ENCODE data around the gene SEC14L6. TPM values are rescaled to one million over a fixed set of nuclear protein-coding genes. Genes with fewer than 3 reads are reported as not detected.

SEC14L6 gene
- total RNA-seq, 2 experiments from 2014 or later, result not detected

- Histone ChIP-seq H3K4me3 (ENCODE audit: low read depth, low read length, poor library complexity, severe bottlenecking) (no peak overlapping the region), H3K9me3 (ENCODE audit: low read length) (no peaks in the 10 kb centered on the region), H4K20me1 (ENCODE audit: insufficient read depth, low read length) (no peaks in the 10 kb centered on the region; the same call in 1 of the 2 replicates), H3K36me3 (ENCODE audit: insufficient read depth, low read length) (peaks cover 34% of the 10 kb centered on the region), H3K79me2 (ENCODE audit: insufficient read depth, low read depth, low read length) (no peaks in the 10 kb centered on the region), H2AFZ (ENCODE audit: low read length) (no peak overlapping the region), H3K27ac (ENCODE audit: low read depth, low read length, poor library complexity, severe bottlenecking) (no peak overlapping the region), H3K4me1 (ENCODE audit: insufficient read depth, low read length, poor library complexity, severe bottlenecking) (no peaks in the 10 kb centered on the region), H3K4me2 (ENCODE audit: low read length) (no peak overlapping the region), H3K9me2 (ENCODE audit: insufficient read depth, low read length) (no peaks in the 10 kb centered on the region)
- no TSS peak for BruUV-seq (replicated peaks)
- ChIA-PET POLR2A (no interaction called here), CTCF (ENCODE audit: unreplicated experiment) (no interaction called here)
- no peak for DNase-seq (ENCODE audit: low spot score)
- intact Hi-C loops (cut with micrococcal nuclease; ENCODE audit: unreplicated experiment), result no loop called here
- no peak for TF ChIP-seq CTCF (conservative IDR thresholded peaks at IDR 0.05; ENCODE audit: low read length)
- TF ChIP-seq EZH2phosphoT487 (IDR thresholded peaks at IDR 0.05; ENCODE audit: borderline replicate concordance, low read depth, low read length), result no peak
These were observed 27.1 kb upstream of the SEC14L6 start for GRCh38 chr22:30573594-30574094.

GRCh38 chr22:30572840-30573593 is 26.5 kb upstream of the SEC14L6 start:
- no peak for TF ChIP-seq EZH2phosphoT487 (IDR thresholded peaks at IDR 0.05; ENCODE audit: borderline replicate concordance, low read depth, low read length)
- TF ChIP-seq CTCF (conservative IDR thresholded peaks at IDR 0.05; ENCODE audit: low read length), result no peak
- Histone ChIP-seq H3K9me2 (ENCODE audit: insufficient read depth, low read length) (no peaks in the 10 kb centered on the region), H3K4me3 (ENCODE audit: low read depth, low read length, poor library complexity, severe bottlenecking) (no peak overlapping the region), H4K20me1 (ENCODE audit: insufficient read depth, low read length) (no peaks in the 10 kb centered on the region; the same call in 1 of the 2 replicates), H3K4me2 (ENCODE audit: low read length) (no peak overlapping the region), H3K9me3 (ENCODE audit: low read length) (no peaks in the 10 kb centered on the region), H3K27ac (ENCODE audit: low read depth, low read length, poor library complexity, severe bottlenecking) (no peak overlapping the region), H2AFZ (ENCODE audit: low read length) (no peak overlapping the region), H3K79me2 (ENCODE audit: insufficient read depth, low read depth, low read length) (no peaks in the 10 kb centered on the region), H3K36me3 (ENCODE audit: insufficient read depth, low read length) (peaks cover 28% of the 10 kb centered on the region), H3K4me1 (ENCODE audit: insufficient read depth, low read length, poor library complexity, severe bottlenecking) (no peaks in the 10 kb centered on the region)
- BruUV-seq (replicated peaks), result no TSS peak
- ChIA-PET POLR2A (no interaction called here), CTCF (ENCODE audit: unreplicated experiment) (no interaction called here)
- DNase-seq (ENCODE audit: low spot score), result no peak
- intact Hi-C loops (cut with micrococcal nuclease; ENCODE audit: unreplicated experiment), result no loop called here

GRCh38 chr22:30572210-30572609 is 25.7 kb upstream of the SEC14L6 start:
- ChIA-PET POLR2A (no interaction called here), CTCF (ENCODE audit: unreplicated experiment) (no interaction called here)
- no peak for TF ChIP-seq CTCF (conservative IDR thresholded peaks at IDR 0.05; ENCODE audit: low read length)
- TF ChIP-seq EZH2phosphoT487 (IDR thresholded peaks at IDR 0.05; ENCODE audit: borderline replicate concordance, low read depth, low read length), result no peak
- Histone ChIP-seq H3K9me2 (ENCODE audit: insufficient read depth, low read length) (no peaks in the 10 kb centered on the region), H3K36me3 (ENCODE audit: insufficient read depth, low read length) (peaks cover 20% of the 10 kb centered on the region), H3K4me3 (ENCODE audit: low read depth, low read length, poor library complexity, severe bottlenecking) (no peak overlapping the region), H4K20me1 (ENCODE audit: insufficient read depth, low read length) (no peaks in the 10 kb centered on the region; the same call in 1 of the 2 replicates), H3K27ac (ENCODE audit: low read depth, low read length, poor library complexity, severe bottlenecking) (no peak overlapping the region), H3K4me2 (ENCODE audit: low read length) (no peak overlapping the region), H3K79me2 (ENCODE audit: insufficient read depth, low read depth, low read length) (no peaks in the 10 kb centered on the region), H3K4me1 (ENCODE audit: insufficient read depth, low read length, poor library complexity, severe bottlenecking) (no peaks in the 10 kb centered on the region), H3K9me3 (ENCODE audit: low read length) (no peaks in the 10 kb centered on the region), H2AFZ (ENCODE audit: low read length) (no peak overlapping the region)
- intact Hi-C loops (cut with micrococcal nuclease; ENCODE audit: unreplicated experiment), result no loop called here
- BruUV-seq (replicated peaks), result no TSS peak
- DNase-seq (ENCODE audit: low spot score), result no peak
